NCI-H1930 (cell line): ENCODE results near the gene ADPRS.

Experiments
- DNase-seq, 2 experiments: peaks; one replicate each; lab custom pipeline; 2025; lab: John Stamatoyannopoulos, UW

ADPRS gene, protein sequence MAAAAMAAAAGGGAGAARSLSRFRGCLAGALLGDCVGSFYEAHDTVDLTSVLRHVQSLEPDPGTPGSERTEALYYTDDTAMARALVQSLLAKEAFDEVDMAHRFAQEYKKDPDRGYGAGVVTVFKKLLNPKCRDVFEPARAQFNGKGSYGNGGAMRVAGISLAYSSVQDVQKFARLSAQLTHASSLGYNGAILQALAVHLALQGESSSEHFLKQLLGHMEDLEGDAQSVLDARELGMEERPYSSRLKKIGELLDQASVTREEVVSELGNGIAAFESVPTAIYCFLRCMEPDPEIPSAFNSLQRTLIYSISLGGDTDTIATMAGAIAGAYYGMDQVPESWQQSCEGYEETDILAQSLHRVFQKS

DNA sequence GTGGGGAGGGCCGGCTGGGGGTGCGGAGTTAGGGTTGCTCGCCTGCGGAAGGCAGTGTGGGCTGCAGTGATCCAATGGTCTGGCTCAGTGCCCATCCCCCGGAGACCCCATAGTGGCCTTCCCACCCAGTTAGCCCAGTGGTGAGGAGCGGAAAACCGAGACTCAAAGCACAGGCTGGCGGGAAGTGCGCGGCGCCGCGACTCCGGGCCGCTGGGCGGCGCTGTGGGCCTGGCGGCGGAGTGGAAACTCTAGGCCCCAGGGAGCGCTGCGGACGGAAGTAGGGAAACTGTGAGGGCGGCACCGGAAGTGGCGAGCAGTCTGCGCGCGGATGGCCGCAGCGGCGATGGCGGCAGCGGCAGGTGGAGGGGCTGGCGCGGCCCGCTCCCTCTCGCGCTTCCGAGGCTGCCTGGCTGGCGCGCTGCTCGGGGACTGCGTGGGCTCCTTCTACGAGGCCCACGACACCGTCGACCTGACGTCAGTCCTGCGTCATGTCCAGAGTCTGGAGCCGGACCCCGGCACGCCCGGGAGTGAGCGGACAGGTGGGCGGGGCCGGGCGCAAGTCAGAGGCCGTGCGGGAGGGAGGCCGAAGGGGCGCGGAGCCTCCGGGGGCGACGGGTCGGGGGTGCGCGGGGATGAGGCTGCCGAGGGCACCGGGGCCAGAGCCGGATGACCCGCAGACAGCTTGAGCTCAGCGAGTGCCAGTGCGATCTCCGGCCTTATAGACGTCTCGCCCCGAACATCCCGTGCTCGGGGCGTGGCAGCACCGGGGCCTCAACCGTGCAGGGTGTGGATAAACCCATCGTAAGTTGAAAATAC, at the start of gene ADPRS:
Gene ADPRS (plus strand): TSS at position 316 of the 816 bp plus-strand sequence. CDS start 13 bp downstream, at position 329.
- peak; percentile 79 to 88 for DNase-seq

DNA sequence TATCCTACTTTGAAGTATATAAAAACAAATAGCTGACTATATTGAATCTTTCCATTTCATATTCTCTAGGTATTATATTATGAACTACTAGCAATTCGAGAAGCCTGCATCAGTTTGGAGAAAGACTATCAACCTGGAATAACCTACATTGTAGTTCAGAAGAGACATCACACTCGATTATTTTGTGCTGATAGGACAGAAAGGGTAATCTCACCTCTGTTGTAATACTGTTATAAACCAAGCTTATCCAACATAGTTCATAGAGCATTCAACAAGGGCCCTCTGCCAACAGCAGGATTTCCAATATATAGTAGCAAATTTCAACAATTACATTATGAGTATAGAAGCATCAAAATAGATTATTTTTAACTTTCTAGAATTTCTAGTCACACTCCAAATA, 48.5 kb upstream of the ADPRS start:
- no peak for DNase-seq

DNA sequence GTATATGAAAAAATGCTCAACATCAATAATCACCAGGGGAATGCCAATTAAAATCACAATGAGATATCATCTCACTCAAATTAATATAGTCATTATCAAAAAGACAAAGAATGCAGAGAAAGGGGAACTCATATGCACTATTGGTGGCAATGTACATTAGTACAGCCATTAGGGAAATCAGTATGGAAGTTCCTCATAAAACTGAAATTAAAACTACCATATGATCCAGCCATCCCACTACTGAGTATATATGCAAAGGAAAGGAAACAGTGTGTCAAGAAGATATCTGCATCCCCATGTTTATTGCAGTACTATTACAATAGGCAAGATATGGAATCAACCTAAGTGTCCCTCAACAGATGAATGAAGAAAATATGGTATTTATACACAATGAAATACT, 36.9 kb upstream of the ADPRS start:
- no peak for DNase-seq

DNA sequence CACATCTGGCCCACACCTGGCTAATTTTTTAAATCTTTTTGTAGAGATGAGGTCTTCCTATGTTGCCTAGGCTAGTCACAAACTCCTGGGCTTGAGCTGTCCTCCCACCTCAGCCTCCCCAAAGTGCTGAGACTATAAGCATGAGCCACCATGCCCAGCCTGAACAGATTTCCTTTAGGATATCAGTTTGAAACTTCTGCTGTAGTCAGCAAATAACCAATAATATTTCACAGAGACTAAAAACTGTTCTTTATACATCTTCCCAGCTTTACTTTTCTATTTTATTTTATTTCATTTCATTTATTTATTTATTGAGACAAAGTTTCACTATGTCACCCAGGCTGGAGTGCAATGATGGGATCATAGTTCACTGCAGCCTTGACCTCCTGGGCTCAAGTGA, 34.7 kb upstream of the ADPRS start:
- no peak for DNase-seq

DNA sequence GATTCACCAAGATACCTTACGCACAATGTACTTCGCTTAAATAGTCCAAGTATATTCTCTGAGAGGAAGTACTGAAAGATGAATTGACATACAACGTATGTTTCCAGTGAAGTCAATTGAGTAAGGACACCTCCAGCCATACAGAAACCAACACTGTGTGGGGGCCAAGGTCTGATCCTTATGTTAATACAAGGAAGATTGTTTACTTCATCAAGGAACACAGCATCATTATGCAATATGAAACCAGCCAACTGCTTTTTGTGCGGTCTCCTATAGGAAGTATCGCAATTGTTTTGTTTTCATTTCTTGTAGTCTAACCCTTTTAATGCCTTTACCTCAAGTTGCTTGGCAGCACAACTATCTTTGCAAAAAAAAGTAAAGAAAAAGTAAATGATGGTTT, 33.0 kb upstream of the ADPRS start:
- DNase-seq = no peak

DNA sequence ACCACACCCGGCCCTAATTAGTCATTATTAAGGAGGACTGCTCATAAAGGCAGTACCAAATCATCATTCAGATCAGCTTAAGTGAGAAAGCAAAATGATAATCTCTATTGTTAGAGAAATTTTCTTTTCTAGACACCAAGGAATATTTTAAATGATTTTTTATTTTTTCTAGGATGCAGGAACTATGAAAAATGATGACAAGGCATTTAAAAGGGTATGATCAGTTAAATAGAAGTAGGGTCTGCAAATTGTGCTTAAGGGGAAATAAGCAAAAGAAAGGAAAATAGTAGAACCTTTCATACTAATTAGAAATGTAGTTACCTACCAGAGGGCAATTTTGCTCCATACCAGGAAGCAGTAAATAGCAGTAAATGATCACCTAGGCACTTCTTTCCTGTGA, 26.4 kb upstream of the ADPRS start:
- no peak for DNase-seq

DNA sequence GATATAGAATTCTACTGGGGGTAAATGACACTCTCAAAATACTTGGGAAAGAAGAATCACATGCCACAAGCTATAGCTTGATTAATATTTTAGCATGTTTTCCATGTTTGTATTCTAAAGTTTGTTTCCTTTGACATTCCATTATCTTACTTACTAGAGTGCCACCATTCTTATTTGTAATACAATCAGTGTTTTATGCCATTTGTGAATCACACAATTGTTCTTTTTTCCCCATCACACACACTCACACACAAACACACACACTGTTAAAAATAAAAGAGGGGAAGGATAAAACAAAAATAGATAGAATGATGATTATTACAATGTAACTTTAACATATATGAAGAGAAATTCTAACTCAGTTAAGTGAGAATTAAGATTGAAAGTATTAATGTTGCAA, 20.8 kb upstream of the ADPRS start:
- DNase-seq = no peak

DNA sequence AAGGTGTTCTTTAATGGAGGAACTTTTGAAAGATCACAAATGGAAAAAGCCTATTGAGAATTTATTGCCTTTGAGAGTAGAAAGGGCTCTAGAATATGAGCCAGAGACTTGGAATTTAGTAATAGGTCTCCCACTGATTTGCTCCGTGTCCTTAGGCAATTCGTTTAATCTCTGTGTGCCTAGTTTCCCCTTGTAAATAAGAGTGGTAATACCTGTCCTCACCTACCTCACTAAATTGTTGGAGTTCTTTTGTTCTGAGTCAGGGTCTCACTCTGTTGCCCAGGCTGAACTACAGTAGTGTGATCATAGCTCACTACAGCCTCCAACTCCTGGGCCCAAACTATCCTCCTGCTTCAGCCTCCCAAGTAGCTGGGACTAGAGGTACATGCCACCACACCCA, 19.8 kb upstream of the ADPRS start:
- DNase-seq = no peak

DNA sequence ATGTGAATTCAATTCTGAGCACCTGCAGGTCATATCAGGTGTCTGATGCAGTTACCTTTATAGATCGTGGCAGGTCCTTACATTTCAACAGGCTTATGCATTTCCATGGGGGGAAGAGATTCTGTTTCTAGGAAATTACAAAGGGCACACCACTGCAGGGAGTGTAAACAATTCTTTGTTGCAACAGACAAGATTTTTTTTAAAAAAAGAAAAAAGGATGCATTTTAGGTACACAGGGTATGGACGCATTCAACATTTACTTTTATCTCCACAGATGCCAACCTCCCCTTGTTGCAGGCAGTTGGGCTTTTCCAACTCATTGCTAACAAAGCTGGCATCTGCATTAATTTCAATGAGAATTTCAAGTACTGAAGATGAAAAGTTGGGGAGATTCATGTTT, 18.3 kb upstream of the ADPRS start:
- no peak for DNase-seq

DNA sequence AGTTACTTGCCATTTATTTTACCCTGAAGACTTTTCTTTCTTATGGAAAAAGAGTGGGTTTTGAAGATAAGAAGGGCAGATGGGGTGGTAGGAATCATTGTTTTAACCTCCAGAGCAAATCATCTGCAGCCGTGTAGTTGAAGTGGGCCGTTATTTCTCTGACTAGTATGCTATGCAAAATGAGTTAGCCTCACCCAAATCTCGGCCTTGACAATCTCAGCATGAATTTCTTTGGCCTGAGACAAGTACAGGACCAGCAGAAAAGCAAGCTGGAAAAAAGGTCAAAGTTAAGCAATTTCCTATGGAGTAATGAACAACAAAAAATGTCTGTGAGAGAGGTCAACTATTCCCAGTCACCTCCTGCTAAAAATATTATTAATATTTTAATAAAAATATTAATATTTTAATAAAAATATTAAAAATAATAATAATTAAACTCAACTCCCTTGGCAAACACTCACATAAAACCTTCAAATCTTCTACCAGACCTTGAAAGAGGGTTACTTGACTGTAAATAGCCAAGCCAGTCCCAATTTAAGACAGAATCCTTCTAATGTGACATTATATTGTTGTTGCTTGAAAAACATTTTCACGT, 11.6 kb upstream of the ADPRS start:
- DNase-seq = no peak

DNA sequence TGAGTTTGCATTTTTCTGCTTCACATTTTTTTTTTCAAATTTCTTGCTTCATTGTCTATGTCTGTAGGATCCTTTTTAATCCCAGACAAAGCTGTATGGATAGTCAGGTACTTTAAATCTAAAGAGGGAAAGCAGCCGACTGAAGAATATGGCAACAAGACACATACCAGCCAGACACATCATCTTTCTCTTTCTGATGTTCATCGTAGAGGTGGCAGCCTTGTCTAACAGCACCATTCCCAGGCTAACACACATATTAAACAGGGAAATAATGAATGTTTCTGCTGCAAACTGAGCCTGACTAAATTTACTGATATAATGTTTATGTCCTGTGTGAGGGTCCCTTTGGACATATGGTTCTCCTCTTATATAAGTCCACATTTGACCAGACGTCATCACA, 8.5 kb upstream of the ADPRS start:
- no peak for DNase-seq

DNA sequence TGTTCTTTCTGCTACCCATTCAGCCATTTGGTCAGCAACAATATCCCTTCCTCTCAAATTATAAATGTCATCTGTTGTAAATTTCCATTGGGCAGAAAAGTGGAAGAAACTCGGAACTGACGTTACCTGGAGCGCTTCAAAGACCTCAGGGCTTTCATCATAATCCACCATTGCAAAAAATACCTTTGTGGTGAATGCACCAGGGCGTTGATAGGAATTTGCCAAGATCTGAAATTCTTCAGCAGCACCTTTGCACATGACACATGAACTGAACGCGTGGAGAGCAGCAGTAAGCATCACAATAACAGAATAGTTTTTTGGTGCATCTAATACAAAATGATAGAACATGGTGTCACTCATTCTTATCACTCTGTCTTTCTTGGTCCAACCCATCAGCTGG, 7.9 kb upstream of the ADPRS start:
- DNase-seq = no peak

DNA sequence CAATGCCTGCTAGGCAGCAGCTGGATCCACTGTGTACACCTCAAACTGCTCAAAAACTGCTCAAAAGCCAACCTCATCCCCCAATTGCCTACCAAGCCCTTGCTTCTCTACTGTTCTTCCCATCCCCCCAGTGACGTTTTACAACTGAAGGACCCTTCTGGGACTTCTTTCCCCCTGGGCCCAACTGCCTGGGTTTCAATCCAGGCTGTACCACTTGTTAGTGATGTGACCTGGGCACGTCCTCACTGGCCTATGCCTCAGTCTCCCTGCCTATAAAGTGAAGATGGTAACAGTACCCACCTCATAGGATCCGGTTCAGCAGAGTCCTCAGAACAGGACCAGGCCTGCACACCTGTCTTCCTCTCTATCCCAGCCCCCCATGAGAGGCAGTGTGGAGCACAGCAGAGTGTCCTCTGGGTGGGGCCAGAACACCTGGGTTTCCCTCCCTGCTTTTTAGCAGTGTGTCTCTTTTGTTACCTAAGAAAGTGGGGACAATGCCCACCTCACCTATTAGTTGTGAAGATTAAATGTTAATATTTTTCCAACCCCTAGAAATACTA, 6.7 kb upstream of the ADPRS start:
- no peak for DNase-seq

DNA sequence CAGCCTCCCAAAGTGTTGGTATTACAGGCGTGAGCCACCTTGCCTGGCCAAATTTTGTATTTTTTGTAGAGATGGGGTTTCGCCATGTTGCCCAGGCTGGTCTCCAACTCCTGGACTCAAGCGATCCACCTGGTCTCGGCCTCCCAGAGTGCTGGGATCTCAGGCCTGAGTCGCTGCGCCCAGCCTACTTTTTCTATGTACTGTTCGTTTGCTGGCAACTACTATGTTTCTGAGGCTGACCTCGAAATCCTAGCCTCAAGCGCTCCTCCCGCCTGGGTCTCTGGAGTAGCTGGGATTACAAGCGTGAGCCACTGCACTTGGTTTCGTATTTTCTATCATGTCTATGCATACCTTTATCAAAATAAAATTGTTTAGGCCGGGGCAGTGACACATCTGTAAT, 5.5 kb upstream of the ADPRS start:
- DNase-seq = no peak

DNA sequence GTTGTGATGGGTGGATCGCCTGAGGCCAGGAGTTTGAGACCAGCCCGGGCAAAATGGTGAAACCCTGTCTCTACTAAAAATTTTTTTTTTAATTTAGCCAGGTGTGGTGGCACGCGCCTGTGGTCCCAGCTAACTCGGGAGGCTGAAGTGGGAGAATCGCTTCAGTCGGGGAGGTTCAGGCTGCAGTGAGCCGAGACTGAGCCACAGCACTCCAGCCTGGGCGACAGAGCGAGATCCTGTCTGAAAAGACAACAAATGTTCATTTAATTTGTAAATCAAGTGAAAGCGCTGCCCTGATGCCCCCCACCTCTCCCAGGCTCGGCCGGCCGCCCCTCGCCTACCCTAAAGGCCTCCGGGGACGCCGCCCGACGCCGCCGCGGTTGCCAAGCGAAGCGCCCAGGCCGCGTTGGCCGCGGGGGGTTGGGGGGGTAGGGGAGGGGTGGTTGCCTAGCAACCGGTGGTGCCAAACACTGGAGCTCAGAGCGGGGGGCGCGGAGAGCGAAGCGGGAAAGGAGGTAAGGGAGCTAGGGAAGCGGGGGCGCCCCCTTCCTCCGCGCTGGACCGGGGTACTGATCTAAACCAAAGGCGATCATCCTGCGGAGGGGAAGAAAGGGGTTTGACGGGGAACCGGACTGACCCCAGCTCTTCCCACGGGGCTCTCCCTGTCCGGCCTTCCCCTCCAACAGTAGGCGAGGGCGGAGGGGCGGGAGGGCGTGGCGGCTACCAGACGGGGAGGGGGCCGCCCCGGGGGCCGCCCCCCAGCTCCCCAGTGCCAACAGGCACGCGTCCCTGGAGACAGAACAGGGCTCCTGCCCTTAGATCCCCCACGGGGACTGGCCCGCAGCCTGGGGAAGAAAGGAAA, 4.8 kb upstream of the ADPRS start, which contains the start of gene TEKT2:
Gene TEKT2 (plus strand): TSS at position 460 of the 862 bp plus-strand sequence. CDS start 828 bp downstream, outside the sequence.
- DNase-seq = peak; percentile 79 to 87

DNA sequence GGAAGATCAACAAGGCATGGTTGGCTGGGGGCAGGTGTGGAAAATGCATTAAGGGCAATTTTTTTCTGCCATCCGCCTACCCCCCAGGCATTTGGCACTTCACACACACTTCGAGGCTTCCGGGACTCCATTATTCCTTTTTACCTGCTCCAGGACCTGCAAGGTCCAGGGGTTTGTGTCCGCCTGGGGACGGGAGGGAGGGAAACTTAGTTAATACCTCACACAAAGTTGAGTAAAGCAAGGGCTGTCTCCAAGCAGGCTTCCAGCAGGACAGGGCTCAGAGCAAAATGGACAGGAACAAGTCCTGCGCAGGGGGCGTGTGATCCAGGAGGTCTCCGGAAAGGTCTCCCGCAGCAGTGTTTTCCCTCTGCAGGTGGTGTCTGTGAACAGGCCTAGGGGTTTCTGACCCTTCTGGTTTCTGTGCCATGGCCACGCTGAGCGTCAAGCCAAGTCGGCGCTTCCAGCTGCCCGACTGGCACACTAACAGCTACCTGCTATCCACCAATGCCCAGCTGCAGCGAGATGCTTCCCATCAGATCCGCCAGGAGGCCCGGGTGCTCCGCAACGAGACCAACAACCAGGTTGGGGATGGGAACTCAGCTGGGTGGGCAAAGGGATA, 4.1 kb upstream of the ADPRS start:
- no peak for DNase-seq

DNA sequence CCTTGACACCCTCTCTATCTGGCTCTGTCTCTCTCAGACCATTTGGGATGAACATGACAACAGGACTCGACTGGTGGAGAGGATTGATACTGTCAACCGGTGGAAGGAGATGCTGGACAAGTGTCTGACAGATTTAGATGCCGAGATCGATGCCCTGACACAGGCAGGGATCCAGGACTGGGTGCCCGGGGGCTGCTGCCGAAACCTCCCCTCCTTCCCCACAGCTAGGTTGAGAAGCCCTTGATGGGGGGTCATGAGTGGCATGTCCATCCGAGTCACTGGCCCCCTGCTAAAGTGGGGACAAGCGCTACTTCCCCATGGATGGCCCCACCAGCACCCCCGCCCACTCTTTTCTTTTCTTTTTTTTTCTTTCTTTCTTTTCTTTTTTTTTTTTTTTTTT, 3.6 kb upstream of the ADPRS start:
- no peak for DNase-seq

DNA sequence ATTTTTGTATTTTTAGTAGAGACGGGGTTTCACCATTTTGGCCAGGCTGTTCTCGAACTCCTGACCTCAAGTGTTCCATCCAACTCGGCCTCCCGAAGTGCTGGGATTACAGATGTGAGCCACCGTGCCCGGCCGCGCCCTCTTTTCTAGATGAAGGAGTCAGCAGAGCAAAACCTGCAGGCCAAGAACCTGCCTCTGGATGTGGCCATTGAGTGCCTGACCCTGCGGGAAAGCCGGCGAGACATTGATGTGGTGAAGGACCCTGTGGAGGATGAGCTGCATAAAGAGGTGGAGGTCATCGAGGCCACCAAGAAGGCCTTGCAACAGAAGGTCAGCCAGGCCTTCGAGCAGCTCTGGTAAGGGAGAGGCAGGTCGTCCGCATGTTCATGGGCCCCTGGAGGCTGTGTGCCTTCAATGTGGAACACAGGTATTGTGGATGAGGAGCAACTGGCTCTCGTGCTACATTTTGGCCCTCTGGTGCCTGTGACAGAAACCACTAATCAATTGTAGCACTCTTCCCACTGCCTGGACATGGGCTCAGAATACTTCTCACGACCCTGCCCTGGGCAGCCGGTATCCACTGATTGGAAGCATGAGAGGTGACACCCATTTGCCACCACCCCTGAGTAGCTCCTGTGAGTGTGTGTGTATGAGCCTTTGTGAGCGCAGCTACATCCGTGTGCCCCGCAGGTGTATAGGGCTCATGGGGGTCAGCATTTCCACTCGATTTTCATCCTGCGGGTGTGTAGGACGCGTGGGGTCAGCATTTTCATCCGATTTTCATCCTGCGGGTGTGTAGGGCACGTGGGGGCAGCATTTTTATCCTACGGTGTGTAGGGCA, 2.8 kb upstream of the ADPRS start:
- DNase-seq = no peak

DNA sequence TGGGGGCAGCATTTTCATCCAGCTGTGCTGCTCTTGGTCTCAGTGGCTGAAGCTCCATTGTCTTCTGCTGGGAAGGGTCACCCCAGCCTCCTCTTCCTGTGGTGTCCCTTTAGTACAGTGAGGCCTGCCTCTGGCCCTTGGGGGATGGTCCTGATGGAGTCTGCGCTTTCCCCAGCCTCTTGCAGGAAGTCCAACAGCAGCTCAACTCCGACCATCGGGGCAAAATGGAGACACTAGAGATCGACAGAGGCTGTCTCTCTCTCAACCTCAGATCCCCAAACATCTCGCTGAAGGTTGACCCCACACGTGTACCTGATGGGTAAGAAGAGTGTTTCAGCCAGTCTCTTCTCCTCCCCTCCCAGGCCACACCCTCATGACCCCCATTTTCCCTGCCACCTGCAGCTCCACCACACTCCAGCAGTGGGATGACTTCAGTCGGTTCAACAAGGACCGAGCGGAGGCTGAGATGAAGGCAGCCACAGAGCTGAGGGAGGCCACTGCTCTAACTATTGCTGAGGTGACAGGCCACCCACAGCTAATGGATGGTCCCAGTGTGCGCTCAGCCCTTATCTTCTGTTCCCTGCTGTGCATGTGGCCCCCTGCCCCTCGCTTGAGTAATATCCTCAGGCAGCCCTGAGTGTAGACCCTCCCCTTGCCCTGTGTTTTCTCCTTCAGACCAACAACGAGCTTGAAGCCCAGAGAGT, 2.0 kb upstream of the ADPRS start:
- DNase-seq = no peak
